Mucosa of descending colon (tissue), 3 donors: ENCODE measurements around the gene DCAF5. TPM values are rescaled to one million over a fixed set of nuclear protein-coding genes. Genes with fewer than 3 reads are reported as not detected.
"Not testable (repeated sequence)": the region's sequence is repeated elsewhere in the genome, so short reads cannot be mapped to it uniquely, and the experiment has no call there.

ENCODE experiments used
- ATAC-seq: fragments of 200-7000 bp; cut with Tn5 transposase; one replicate; pipeline ENCODE4 v1.9.1; 2020; ENCODE audit warnings: mild to moderate bottlenecking, moderate library complexity
- DNase-seq, 3 donors: peaks; one replicate each; pipeline ENCODE4 v3.0.0-alpha.2; 2020
- H3K36me3 ChIP-seq: fragments of 200-600 bp; one replicate; pipeline ENCODE4 v1.8.0; 2021; ENCODE audit warnings: low read depth, mild to moderate bottlenecking
- H3K4me1 ChIP-seq: fragments of 200-600 bp; one replicate; pipeline ENCODE4 v1.8.0; 2021; ENCODE audit warnings: low read depth, mild to moderate bottlenecking
- H3K4me3 ChIP-seq: fragments of 200-600 bp; one replicate; pipeline ENCODE4 v1.8.0; 2021; ENCODE audit warnings: mild to moderate bottlenecking
- H3K9me3 ChIP-seq: fragments of 200-600 bp; one replicate; pipeline ENCODE4 v1.8.0; 2021; ENCODE audit warnings: mild to moderate bottlenecking
- CTCF ChIP-seq: fragments of 200-600 bp; IDR thresholded peaks from one replicate; pipeline ENCODE4 v1.8.0; 2022; ENCODE audit warnings: antibody characterized with exemption, mild to moderate bottlenecking
- intact Hi-C, 2 donors: fragments of 100-400 bp; cut with DNase I in 1 of 2; cut with micrococcal nuclease in 1 of 2; formaldehyde crosslinking; loops; one replicate each; pipeline versions ENCODE4 v1.11.0 to v1.11.1; 2022; cut with DNase I, micrococcal nuclease
- total RNA-seq, 3 donors: library from RNA; stranded (reverse); fragmentation: NEBNext Ultra II Directional in 2 of 3; extraction: Animal tissue kit (Norgen Biotek cat#: 25700) in 2 of 3; gene quantifications; one replicate each; pipeline versions ENCODE4 v1.2.1 to v1.2.4, GENCODE V29; 2021 to 2023
- donor health status: DM: no; HTN: no; CAD: no; lungs with moderate emphysema.
- donor health status: DM: no; HTN: no; CAD: no.
- donor health status: DM: no; HTN: yes; CAD: no.

Gene DCAF5
- total RNA-seq, 3 donors from 2014 or later = 36.4 to 71.4 (median 46.9) TPM

- ATAC-seq (no peak), DNase-seq (no peak)
- H3K4me1 ChIP-seq = no peaks in the 10 kb centered on the region
- no peaks in the 10 kb centered on the region for H3K36me3 ChIP-seq
- no peak overlapping the region for H3K4me3 ChIP-seq
- H3K9me3 ChIP-seq = no peaks in the 10 kb centered on the region
- intact Hi-C loops = no loop called here
- no peak for TF ChIP-seq CTCF
Measured at GRCh38 chr14:69068744-69069421, 84.0 kb downstream of the DCAF5 start.

DNA sequence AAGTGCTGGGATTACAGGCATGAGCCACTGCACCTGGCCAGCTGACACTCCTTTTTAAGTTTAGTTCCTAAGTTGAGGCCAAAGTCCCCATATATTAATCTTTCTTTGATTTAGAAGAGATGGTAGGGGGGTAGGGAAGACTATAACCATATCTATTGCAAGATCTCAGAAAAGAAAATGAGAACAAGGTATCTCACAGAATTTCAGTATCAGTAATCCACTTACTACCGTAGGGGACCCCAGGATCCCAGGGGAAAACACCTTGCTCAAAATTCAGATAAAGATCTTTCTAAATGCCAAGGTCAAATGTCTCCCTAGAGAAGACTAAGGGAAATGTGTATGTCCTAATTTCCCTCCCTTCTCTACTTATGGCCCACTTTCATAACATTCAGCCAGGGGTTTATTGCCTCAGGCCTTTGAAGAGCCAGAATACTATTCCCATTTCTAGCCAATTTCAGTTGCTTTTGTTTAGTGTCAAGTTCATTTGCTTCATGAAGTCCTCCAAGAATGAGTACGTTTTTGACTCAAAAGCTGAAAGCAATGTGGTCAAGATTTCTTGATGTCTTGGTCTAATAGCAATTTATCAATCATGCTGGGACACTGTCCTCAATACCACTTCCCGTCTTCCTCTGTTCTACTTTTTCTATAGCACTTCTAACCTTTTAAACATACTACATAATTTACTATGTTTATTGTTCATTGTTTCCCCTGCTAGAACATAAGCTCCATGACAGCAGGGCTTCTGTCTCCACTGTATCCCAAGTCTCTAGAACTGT, 86.3 kb downstream of the DCAF5 start:
- H3K4me3 ChIP-seq = no peak overlapping the region
- H3K4me1 ChIP-seq = no peaks in the 10 kb centered on the region
- intact Hi-C loops = no loop called here
- TF ChIP-seq CTCF = no peak
- H3K9me3 ChIP-seq = no peaks in the 10 kb centered on the region
- DNase-seq (no peak), ATAC-seq (no peak)
- no peaks in the 10 kb centered on the region for H3K36me3 ChIP-seq

GRCh38 chr14:69065934-69066333, 87.0 kb downstream of the DCAF5 start:
- H3K4me1 ChIP-seq, H3K36me3 ChIP-seq, ATAC-seq, H3K4me3 ChIP-seq, DNase-seq, intact Hi-C loops, H3K9me3 ChIP-seq: not testable (repeated sequence)

GRCh38 chr14:69064596-69064995, 88.3 kb downstream of the DCAF5 start:
- DNase-seq = no peak
- no peaks in the 10 kb centered on the region for H3K9me3 ChIP-seq
- ATAC-seq = peak; percentile 54
- no peak for TF ChIP-seq CTCF
- no peak overlapping the region for H3K4me3 ChIP-seq
- H3K4me1 ChIP-seq = no peaks in the 10 kb centered on the region
- intact Hi-C loops = no loop called here
- no peaks in the 10 kb centered on the region for H3K36me3 ChIP-seq

DNA sequence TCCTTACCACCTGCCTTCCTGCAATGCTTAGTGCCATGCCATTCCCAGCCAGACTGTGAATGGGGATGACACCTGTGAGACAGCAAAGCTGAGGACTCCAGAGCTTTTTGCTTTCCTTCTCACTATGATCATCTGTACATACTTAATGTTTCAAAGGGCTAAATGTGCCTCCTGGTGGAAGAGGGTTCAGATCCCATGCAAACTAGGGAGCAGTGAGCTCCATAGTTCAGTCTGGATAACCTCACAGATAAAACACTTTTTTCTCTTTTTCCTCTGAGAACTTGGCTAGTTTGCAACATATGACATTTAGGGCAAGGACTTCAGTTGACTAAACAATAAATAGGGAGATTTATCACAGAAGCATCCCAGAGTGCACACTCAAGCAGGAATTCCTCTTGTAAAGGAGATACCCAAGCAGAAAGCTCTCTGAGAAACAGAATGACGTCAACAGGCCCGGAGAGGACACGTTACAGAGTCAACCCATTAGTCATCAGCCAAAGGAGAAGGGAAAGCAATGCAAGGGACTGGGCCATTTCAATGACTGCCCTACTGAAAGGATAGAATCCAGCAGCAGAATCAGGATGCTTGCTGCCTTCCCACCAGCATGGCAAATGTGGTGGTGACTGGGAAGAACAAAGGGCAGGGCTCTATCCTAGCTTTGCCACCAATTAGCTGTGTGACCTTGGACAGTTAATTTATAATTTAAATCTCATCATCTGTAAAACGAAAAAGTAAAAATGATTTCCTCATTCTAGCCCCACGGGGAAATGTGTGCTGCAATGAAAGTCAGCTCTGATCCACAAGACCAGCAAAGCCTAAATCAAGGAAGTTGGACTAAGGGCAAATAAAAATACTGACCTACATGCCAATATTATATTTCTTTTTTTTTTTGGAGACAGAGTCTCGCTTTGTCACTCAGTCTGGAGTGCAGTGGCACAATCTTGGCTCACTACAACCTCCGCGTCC, 93.0 kb downstream of the DCAF5 start:
- peak; percentile 62 for ATAC-seq
- no peak overlapping the region for H3K4me3 ChIP-seq
- intact Hi-C loops = no loop called here
- TF ChIP-seq CTCF = no peak
- no peak for DNase-seq
- H3K36me3 ChIP-seq = peaks cover 4% of the 10 kb centered on the region
- H3K9me3 ChIP-seq = no peaks in the 10 kb centered on the region
- peaks cover 5% of the 10 kb centered on the region for H3K4me1 ChIP-seq
